ENCODE results near the gene COX7A2L.
"Not testable (repeated sequence)": the region's sequence is repeated elsewhere in the genome, so short reads cannot be mapped to it uniquely, and the experiment has no call there.

COX7A2L gene

GRCh38 chr2:42360890-42361727, at the start of gene COX7A2L:
Gene COX7A2L, minus strand, starts transcription at chr2:42361217. Its CDS starts 56 bp downstream, at chr2:42361161.
- peak; percentile 96 for DNase-seq (ENCODE audit: low read depth)
- TF ChIP-seq CTCF (conservative IDR thresholded peaks at IDR 0.05; ENCODE audit: low read length), result peak; percentile 41

GRCh38 chr2:42408009-42408408, 47.0 kb upstream of the COX7A2L start:
- H3K4me3 ChIP-seq (ENCODE audit: low read length), result no peak overlapping the region
- no peak for DNase-seq (ENCODE audit: low read depth)
- TF ChIP-seq CTCF (conservative IDR thresholded peaks at IDR 0.05; ENCODE audit: low read length), result no peak

More at GRCh38 chr2:42360890-42361727, at the start of gene COX7A2L:
- H3K4me3 ChIP-seq (ENCODE audit: low read length), result peak within 1 kb of the TSS; percentile 98

GRCh38 chr2:42407476-42407875, 46.5 kb upstream of the COX7A2L start:
- no peak overlapping the region for H3K4me3 ChIP-seq (ENCODE audit: low read length)
- TF ChIP-seq CTCF (conservative IDR thresholded peaks at IDR 0.05; ENCODE audit: low read length), result no peak
- DNase-seq (ENCODE audit: low read depth), result no peak

GRCh38 chr2:42404676-42405075, 43.7 kb upstream of the COX7A2L start:
- no peak overlapping the region for H3K4me3 ChIP-seq (ENCODE audit: low read length)
- no peak for DNase-seq (ENCODE audit: low read depth)
- TF ChIP-seq CTCF (conservative IDR thresholded peaks at IDR 0.05; ENCODE audit: low read length), result no peak

- no peak for TF ChIP-seq CTCF (conservative IDR thresholded peaks at IDR 0.05; ENCODE audit: low read length)
- no peak for DNase-seq (ENCODE audit: low read depth)
- H3K4me3 ChIP-seq (ENCODE audit: low read length), result no peak overlapping the region
Measured at GRCh38 chr2:42401773-42402172, 40.8 kb upstream of the COX7A2L start.

GRCh38 chr2:42398052-42398451, 37.0 kb upstream of the COX7A2L start:
- H3K4me3 ChIP-seq (ENCODE audit: low read length); DNase-seq (ENCODE audit: low read depth): not testable (repeated sequence)

- not testable (repeated sequence) for H3K4me3 ChIP-seq (ENCODE audit: low read length); DNase-seq (ENCODE audit: low read depth)
Measured at GRCh38 chr2:42393320-42393719, 32.3 kb upstream of the COX7A2L start.

GRCh38 chr2:42392191-42392590, 31.2 kb upstream of the COX7A2L start:
- DNase-seq (ENCODE audit: low read depth), result no peak
- no peak for TF ChIP-seq CTCF (conservative IDR thresholded peaks at IDR 0.05; ENCODE audit: low read length)

More at GRCh38 chr2:42392191-42392590, 31.2 kb upstream of the COX7A2L start:
- H3K4me3 ChIP-seq (ENCODE audit: low read length), result no peak overlapping the region
